Gastrocnemius medialis (tissue), 4 donors: ENCODE data around the gene KIF3A.

Experiments
- POLR2A ChIP-seq, 2 donors: fragments of 450-650 bp; IDR thresholded peaks; one replicate each; pipeline ENCODE4 v1.6.1; 2017; ENCODE audit warnings: antibody characterized with exemption in 2 of 2, mild to moderate bottlenecking in 2 of 2, moderate library complexity in 2 of 2
- TF ChIP-seq, protein P1 (sequence below), 5 experiments: fragments of 450-650 bp in 3 of 5; fragments of 200-600 bp in 2 of 5; sonication (generic) in 2 of 5; IDR thresholded peaks in 4 of 5; conservative IDR thresholded peaks in 1 of 5; 1 replicate in 4 of 5; 2 replicates in 1 of 5; pipeline ENCODE4 v1.5.1; 2016 to 2019; ENCODE audit warnings: antibody characterized with exemption in 5 of 5, mild to moderate bottlenecking in 3 of 5, moderate library complexity in 3 of 5

DNA sequence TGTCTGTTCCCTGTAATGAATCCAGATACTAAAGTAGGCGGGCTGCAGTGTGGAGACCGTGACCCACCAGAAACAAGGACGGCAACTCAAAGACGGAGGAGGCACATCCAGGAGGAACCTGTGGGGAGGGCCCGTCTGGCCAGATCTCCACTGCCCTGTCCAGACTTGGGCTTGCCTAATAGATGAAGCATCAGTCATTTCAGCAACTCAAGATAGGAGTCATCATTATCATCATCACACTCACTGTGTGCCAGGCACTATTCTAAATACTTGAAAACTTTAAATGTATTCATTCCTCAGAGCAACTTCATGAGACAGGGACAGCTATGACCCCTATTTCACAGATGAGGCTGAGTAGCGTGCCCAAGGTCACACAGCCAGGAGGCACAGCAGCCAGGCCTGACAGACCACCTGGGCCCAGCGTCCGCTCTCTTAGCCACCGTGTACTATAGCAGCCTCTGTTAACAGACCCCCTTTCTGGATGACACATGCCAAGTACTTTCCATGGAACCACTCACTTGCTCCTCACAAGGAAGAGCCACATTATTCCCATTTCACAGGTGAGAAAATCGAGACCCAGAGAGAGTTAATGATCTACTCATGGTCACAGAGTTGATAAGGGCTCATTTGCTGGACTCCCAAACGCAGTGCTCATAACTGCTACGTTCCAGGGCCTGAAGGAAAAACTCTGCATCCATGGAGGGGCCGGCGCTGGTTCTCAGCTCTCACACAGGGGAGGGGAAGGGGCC is 68.5 kb downstream of the KIF3A start:
- TF ChIP-seq, protein P1, sequence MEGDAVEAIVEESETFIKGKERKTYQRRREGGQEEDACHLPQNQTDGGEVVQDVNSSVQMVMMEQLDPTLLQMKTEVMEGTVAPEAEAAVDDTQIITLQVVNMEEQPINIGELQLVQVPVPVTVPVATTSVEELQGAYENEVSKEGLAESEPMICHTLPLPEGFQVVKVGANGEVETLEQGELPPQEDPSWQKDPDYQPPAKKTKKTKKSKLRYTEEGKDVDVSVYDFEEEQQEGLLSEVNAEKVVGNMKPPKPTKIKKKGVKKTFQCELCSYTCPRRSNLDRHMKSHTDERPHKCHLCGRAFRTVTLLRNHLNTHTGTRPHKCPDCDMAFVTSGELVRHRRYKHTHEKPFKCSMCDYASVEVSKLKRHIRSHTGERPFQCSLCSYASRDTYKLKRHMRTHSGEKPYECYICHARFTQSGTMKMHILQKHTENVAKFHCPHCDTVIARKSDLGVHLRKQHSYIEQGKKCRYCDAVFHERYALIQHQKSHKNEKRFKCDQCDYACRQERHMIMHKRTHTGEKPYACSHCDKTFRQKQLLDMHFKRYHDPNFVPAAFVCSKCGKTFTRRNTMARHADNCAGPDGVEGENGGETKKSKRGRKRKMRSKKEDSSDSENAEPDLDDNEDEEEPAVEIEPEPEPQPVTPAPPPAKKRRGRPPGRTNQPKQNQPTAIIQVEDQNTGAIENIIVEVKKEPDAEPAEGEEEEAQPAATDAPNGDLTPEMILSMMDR (IDR thresholded peaks at IDR 0.05 in 4 of 5, conservative IDR thresholded peaks at IDR 0.05 in 1 of 5), result no peak
- no peak for TF ChIP-seq POLR2A (IDR thresholded peaks at IDR 0.05)
